Neural cell (in vitro differentiated cells): ENCODE measurements around the gene STXBP4. TPM values are rescaled to one million over a fixed set of nuclear protein-coding genes. Genes with fewer than 3 reads are reported as not detected.

Experiments used
- H2AFZ ChIP-seq: fragments of 200-600, 300-800 bp; sonication (generic), shearing (Covaris generic); 2 replicates; pipeline ENCODE4 v1.6.0; 2014; ENCODE audit warnings: low read depth, mild to moderate bottlenecking, antibody characterized with exemption, low read length, moderate library complexity
- H3F3A ChIP-seq: fragments of 200-600 bp; shearing (Covaris generic); 2 replicates; pipeline ENCODE4 v1.6.1; 2016; ENCODE audit warnings: mild to moderate bottlenecking, moderate library complexity, mixed read lengths, antibody characterized with exemption, low read length; ENCODE audit not compliant: insufficient read depth, poor library complexity, severe bottlenecking
- H3K27ac ChIP-seq: fragments of 200-600, 300-800 bp; sonication (generic), shearing (Covaris generic); 2 replicates; pipeline ENCODE4 v1.5.1; 2014; ENCODE audit warnings: mild to moderate bottlenecking, low read length, moderate library complexity
- H3K27me3 ChIP-seq: fragments of 300-800, 200-600 bp; sonication (generic), shearing (Covaris generic); 2 replicates; pipeline ENCODE4 v1.6.0; 2014; ENCODE audit warnings: mild to moderate bottlenecking, low read depth, low read length, moderate library complexity; ENCODE audit not compliant: insufficient read depth
- H3K36me3 ChIP-seq: fragments of 300-800, 200-600 bp; sonication (generic), shearing (Covaris generic); 2 replicates; pipeline ENCODE4 v1.5.1; 2014; ENCODE audit warnings: mild to moderate bottlenecking, antibody characterized with exemption, low read length, moderate library complexity; ENCODE audit not compliant: insufficient read depth
- H3K4me2 ChIP-seq: fragments of 300-800, 200-600 bp; sonication (generic), shearing (Covaris generic); 2 replicates; pipeline ENCODE4 v1.6.0; 2014; ENCODE audit warnings: mild to moderate bottlenecking, low read length
- H3K4me3 ChIP-seq: fragments of 300-800, 200-600 bp; sonication (generic), shearing (Covaris generic); 2 replicates; pipeline ENCODE4 v1.5.1; 2014; ENCODE audit warnings: mild to moderate bottlenecking, low read length, moderate library complexity
- H3K79me2 ChIP-seq: fragments of 200-600 bp; shearing (Covaris generic); replicated peaks from 2 replicates; pipeline ENCODE4 v1.6.0; 2014; ENCODE audit warnings: mild to moderate bottlenecking, low read length, moderate library complexity; ENCODE audit not compliant: insufficient read depth
- H3K9ac ChIP-seq: fragments of 300-800, 200-600 bp; sonication (generic), shearing (Covaris generic); 2 replicates; pipeline ENCODE4 v1.6.1; 2016; ENCODE audit warnings: mild to moderate bottlenecking, low read length, mixed read lengths
- H3K9me2 ChIP-seq: fragments of 200-600 bp; shearing (Covaris generic); 2 replicates; pipeline ENCODE4 v1.6.1; 2016; ENCODE audit warnings: mild to moderate bottlenecking, low read length, mixed read lengths; ENCODE audit not compliant: insufficient read depth
- H3K9me3 ChIP-seq: fragments of 200-600, 300-800 bp; sonication (generic), shearing (Covaris generic); 2 replicates; pipeline ENCODE4 v1.6.1; 2016; ENCODE audit warnings: mild to moderate bottlenecking, mixed run types, low read length, moderate library complexity, mixed read lengths
- H4K20me1 ChIP-seq: fragments of 200-600 bp; shearing (Covaris generic); 2 replicates; pipeline ENCODE4 v1.6.1; 2016; ENCODE audit warnings: mild to moderate bottlenecking, mixed run types; ENCODE audit not compliant: insufficient read depth
- CTCF ChIP-seq: fragments of 450-650 bp; IDR thresholded peaks from 2 replicates; pipeline ENCODE4 v1.5.1; 2014; ENCODE audit warnings: antibody characterized with exemption, mild to moderate bottlenecking, moderate library complexity; ENCODE audit not compliant: poor library complexity, severe bottlenecking
- EP300 ChIP-seq: fragments of 450-650 bp; conservative IDR thresholded peaks from 2 replicates; pipeline ENCODE4 v1.6.1; 2014; ENCODE audit warnings: antibody characterized with exemption, mild to moderate bottlenecking, moderate library complexity; ENCODE audit not compliant: poor library complexity, severe bottlenecking
- EZH2 ChIP-seq: fragments of 200-600, 300-800 bp; shearing (Covaris generic), sonication (generic); IDR thresholded peaks from 2 replicates; pipeline ENCODE4 v1.6.1; 2014; ENCODE audit warnings: antibody characterized with exemption, low read length, borderline replicate concordance, mild to moderate bottlenecking; ENCODE audit not compliant: insufficient read depth, poor library complexity, severe bottlenecking
- MXI1 ChIP-seq: fragments of 450-650 bp; conservative IDR thresholded peaks from 2 replicates; pipeline ENCODE4 v1.6.1; 2014; ENCODE audit warnings: antibody characterized with exemption, mild to moderate bottlenecking; ENCODE audit not compliant: poor library complexity, severe bottlenecking
- POLR2AphosphoS5 ChIP-seq: IDR thresholded peaks from 2 replicates; pipeline ENCODE4 v1.6.1; 2012
- RAD21 ChIP-seq: fragments of 450-650 bp; conservative IDR thresholded peaks from 2 replicates; pipeline ENCODE4 v1.6.1; 2014; ENCODE audit warnings: antibody characterized with exemption, mild to moderate bottlenecking, moderate library complexity
- REST ChIP-seq: IDR thresholded peaks from 2 replicates; pipeline ENCODE4 v1.6.1; 2012; ENCODE audit warnings: borderline replicate concordance
- SMC3 ChIP-seq: fragments of 450-650 bp; conservative IDR thresholded peaks from 2 replicates; pipeline ENCODE4 v1.6.1; 2014; ENCODE audit warnings: antibody characterized with exemption, mild to moderate bottlenecking, moderate library complexity; ENCODE audit not compliant: poor library complexity
- TAF1 ChIP-seq: IDR thresholded peaks from 2 replicates; pipeline ENCODE4 v1.6.1; 2012; ENCODE audit warnings: low read depth
- polyA plus RNA-seq: library from polyadenylated mRNA; depleted of rRNA; stranded (reverse); fragments of >200 nt; gene quantifications from 2 replicates; pipeline ENCODE4 v1.2.3, GENCODE V29; 2014

The STXBP4 gene
- polyA plus RNA-seq, 1 donor from 2014 or later = 8.1 TPM

GRCh38 chr17:55063885-55064874, 95.6 kb downstream of the STXBP4 start:
- Histone ChIP-seq H2AFZ (no peak overlapping the region), H3K79me2 (no peaks in the 10 kb centered on the region), H4K20me1 (no peaks in the 10 kb centered on the region), H3K36me3 (no peaks in the 10 kb centered on the region), H3K9me3 (no peaks in the 10 kb centered on the region), H3K4me3 (no peak overlapping the region), H3K9me2 (no peaks in the 10 kb centered on the region), H3K4me2 (no peak overlapping the region), H3K27ac (no peak overlapping the region), H3K9ac (no peak overlapping the region), H3K27me3 (no peaks in the 10 kb centered on the region), H3F3A (no peaks in the 10 kb centered on the region)
- TF ChIP-seq POLR2AphosphoS5 = no peak
- TF ChIP-seq MXI1 = no peak
- no peak for TF ChIP-seq CTCF
- no peak for TF ChIP-seq EZH2
- TF ChIP-seq EP300 = no peak
- TF ChIP-seq RAD21 = no peak
- no peak for TF ChIP-seq TAF1
- no peak for TF ChIP-seq SMC3
- no peak for TF ChIP-seq REST

- Histone ChIP-seq H3K36me3 (no peaks in the 10 kb centered on the region), H4K20me1 (no peaks in the 10 kb centered on the region), H2AFZ (no peak overlapping the region), H3K9me2 (no peaks in the 10 kb centered on the region), H3K4me3 (no peak overlapping the region), H3K4me2 (no peak overlapping the region), H3K27me3 (no peaks in the 10 kb centered on the region), H3K79me2 (no peaks in the 10 kb centered on the region), H3K9me3 (no peaks in the 10 kb centered on the region), H3F3A (no peaks in the 10 kb centered on the region), H3K27ac (no peak overlapping the region), H3K9ac (no peak overlapping the region)
- no peak for TF ChIP-seq MXI1
- no peak for TF ChIP-seq CTCF
- TF ChIP-seq TAF1 = no peak
- no peak for TF ChIP-seq SMC3
- TF ChIP-seq POLR2AphosphoS5 = no peak
- no peak for TF ChIP-seq REST
- no peak for TF ChIP-seq EZH2
- TF ChIP-seq RAD21 = no peak
- no peak for TF ChIP-seq EP300
Observed at GRCh38 chr17:55067697-55068439, 99.3 kb downstream of the STXBP4 start.
